ENCODE results near the gene CTAGE9.
A peak's percentile ranks its signal among the peaks of the same experiment; 100 is the strongest.
"Not testable (repeated sequence)": the region's sequence is repeated elsewhere in the genome, so short reads cannot be mapped to it uniquely, and the experiment has no call there.

Gene CTAGE9

GRCh38 chr6:131717836-131718542 is 7.2 kb upstream of the CTAGE9 start:
- no peak for TF ChIP-seq CTCF (conservative IDR thresholded peaks at IDR 0.05; ENCODE audit: control insufficient read depth, insufficient read depth, low read depth, low read length)
- H3K4me3 ChIP-seq (ENCODE audit: control insufficient read depth, low read depth, low read length) = no peak overlapping the region
- DNase-seq (ENCODE audit: low read depth) = no peak

GRCh38 chr6:131715567-131715966 is 4.8 kb upstream of the CTAGE9 start:
- not testable (repeated sequence) for DNase-seq (ENCODE audit: low read depth); H3K4me3 ChIP-seq (ENCODE audit: control insufficient read depth, low read depth, low read length)

GRCh38 chr6:131703905-131704304 is 6.9 kb downstream of the CTAGE9 start:
- H3K4me3 ChIP-seq (ENCODE audit: control insufficient read depth, low read depth, low read length); DNase-seq (ENCODE audit: low read depth): not testable (repeated sequence)

GRCh38 chr6:131700851-131701250 is 10.0 kb downstream of the CTAGE9 start:
- not testable (repeated sequence) for DNase-seq (ENCODE audit: low read depth); H3K4me3 ChIP-seq (ENCODE audit: control insufficient read depth, low read depth, low read length)

- DNase-seq (ENCODE audit: low read depth) = no peak
- H3K4me3 ChIP-seq (ENCODE audit: control insufficient read depth, low read depth, low read length) = no peak overlapping the region
- no peak for TF ChIP-seq CTCF (conservative IDR thresholded peaks at IDR 0.05; ENCODE audit: control insufficient read depth, insufficient read depth, low read depth, low read length)
Observed at GRCh38 chr6:131696956-131697355, 13.9 kb downstream of the CTAGE9 start.

- TF ChIP-seq CTCF (conservative IDR thresholded peaks at IDR 0.05; ENCODE audit: control insufficient read depth, insufficient read depth, low read depth, low read length) = peak; percentile 98
- DNase-seq (ENCODE audit: low read depth) = peak; percentile 79
- no peak overlapping the region for H3K4me3 ChIP-seq (ENCODE audit: control insufficient read depth, low read depth, low read length)
Observed at GRCh38 chr6:131694832-131695426, 15.9 kb downstream of the CTAGE9 start.

GRCh38 chr6:131693384-131693783 is 17.4 kb downstream of the CTAGE9 start:
- DNase-seq (ENCODE audit: low read depth) = no peak
- TF ChIP-seq CTCF (conservative IDR thresholded peaks at IDR 0.05; ENCODE audit: control insufficient read depth, insufficient read depth, low read depth, low read length) = no peak
- H3K4me3 ChIP-seq (ENCODE audit: control insufficient read depth, low read depth, low read length) = no peak overlapping the region

GRCh38 chr6:131692589-131692988 is 18.2 kb downstream of the CTAGE9 start:
- TF ChIP-seq CTCF (conservative IDR thresholded peaks at IDR 0.05; ENCODE audit: control insufficient read depth, insufficient read depth, low read depth, low read length) = no peak
- no peak for DNase-seq (ENCODE audit: low read depth)
- H3K4me3 ChIP-seq (ENCODE audit: control insufficient read depth, low read depth, low read length) = no peak overlapping the region

Measured in fibroblast of mammary gland (primary cell).